Stimulated activated CD8-positive, alpha-beta memory T cell treated with anti-CD3 and anti-CD28 coated beads, Interleukin-12 subunit alpha, Interleukin-12 subunit beta, amount 100 ng/mL, for 24 hours (primary cell): ENCODE measurements around the gene NOTCH3.

Source experiments
- DNase-seq: peaks from one replicate; pipeline ENCODE4 v3.0.0-alpha.2; 2020; ENCODE audit errors: extremely low read depth

NOTCH3 gene

GRCh38 chr19:15196360-15197005 is 4.3 kb downstream of the NOTCH3 start:
- DNase-seq, result no peak

- no peak for DNase-seq
Observed at GRCh38 chr19:15195371-15196334, 5.1 kb downstream of the NOTCH3 start.

GRCh38 chr19:15194938-15195337 is 5.9 kb downstream of the NOTCH3 start:
- DNase-seq, result no peak

- no peak for DNase-seq
Observed at GRCh38 chr19:15191982-15192381, 8.8 kb downstream of the NOTCH3 start.

- DNase-seq, result no peak
Observed at GRCh38 chr19:15191514-15191913, 9.3 kb downstream of the NOTCH3 start.

GRCh38 chr19:15188851-15189250 is 11.9 kb downstream of the NOTCH3 start:
- DNase-seq, result no peak

- DNase-seq, result no peak
Observed at GRCh38 chr19:15187026-15188007, 13.5 kb downstream of the NOTCH3 start.

- DNase-seq, result no peak
Observed at GRCh38 chr19:15185188-15185587, 15.6 kb downstream of the NOTCH3 start.

GRCh38 chr19:15184776-15185175 is 16.0 kb downstream of the NOTCH3 start:
- no peak for DNase-seq

- no peak for DNase-seq
Observed at GRCh38 chr19:15181394-15181793, 19.4 kb downstream of the NOTCH3 start.

GRCh38 chr19:15180451-15181390 is 20.1 kb downstream of the NOTCH3 start:
- no peak for DNase-seq

- no peak for DNase-seq
Observed at GRCh38 chr19:15178629-15179308, 22.0 kb downstream of the NOTCH3 start.

- peak; percentile 51 for DNase-seq
Observed at GRCh38 chr19:15177269-15178116, 23.3 kb downstream of the NOTCH3 start.

GRCh38 chr19:15175609-15176008 is 25.2 kb downstream of the NOTCH3 start:
- DNase-seq, result no peak

GRCh38 chr19:15173746-15174404 is 26.9 kb downstream of the NOTCH3 start:
- no peak for DNase-seq

- no peak for DNase-seq
Observed at GRCh38 chr19:15170345-15170744, 30.4 kb downstream of the NOTCH3 start.

- DNase-seq, result no peak
Observed at GRCh38 chr19:15169541-15170285, 31.1 kb downstream of the NOTCH3 start.

GRCh38 chr19:15166700-15167099 is 34.1 kb downstream of the NOTCH3 start:
- no peak for DNase-seq
